SK-N-SH (cell line): ENCODE results near the gene F7.
"Not testable (repeated sequence)": the region's sequence is repeated elsewhere in the genome, so short reads cannot be mapped to it uniquely, and the experiment has no call there.

Experiments
- EZH2phosphoT487 ChIP-seq: fragments of 200-600 bp; sonication (generic); IDR thresholded peaks from 2 replicates; pipeline ENCODE4 v1.6.1; 2017; ENCODE audit warnings: low read depth, mixed run types, mild to moderate bottlenecking, antibody characterized with exemption, moderate library complexity, borderline replicate concordance
- JUND ChIP-seq: IDR thresholded peaks from 2 replicates; pipeline ENCODE4 v1.4.0; 2012
- MXI1 ChIP-seq: IDR thresholded peaks from 2 replicates; pipeline ENCODE4 v1.6.1; 2012; ENCODE audit warnings: mild to moderate bottlenecking, low read depth, low read length, improper control_type of control experiment
- NRF1 ChIP-seq: IDR thresholded peaks from 2 replicates; pipeline ENCODE4 v1.6.1; 2012; ENCODE audit warnings: low read depth, mild to moderate bottlenecking, low read length
- POLR2AphosphoS5 ChIP-seq: IDR thresholded peaks from 2 replicates; pipeline ENCODE4 v1.6.1; 2012; ENCODE audit warnings: low read depth, low read length
- TF ChIP-seq, protein P1 (sequence below): IDR thresholded peaks from 2 replicates; pipeline ENCODE4 v1.4.0; 2012; ENCODE audit warnings: low read depth, borderline replicate concordance

DNA sequence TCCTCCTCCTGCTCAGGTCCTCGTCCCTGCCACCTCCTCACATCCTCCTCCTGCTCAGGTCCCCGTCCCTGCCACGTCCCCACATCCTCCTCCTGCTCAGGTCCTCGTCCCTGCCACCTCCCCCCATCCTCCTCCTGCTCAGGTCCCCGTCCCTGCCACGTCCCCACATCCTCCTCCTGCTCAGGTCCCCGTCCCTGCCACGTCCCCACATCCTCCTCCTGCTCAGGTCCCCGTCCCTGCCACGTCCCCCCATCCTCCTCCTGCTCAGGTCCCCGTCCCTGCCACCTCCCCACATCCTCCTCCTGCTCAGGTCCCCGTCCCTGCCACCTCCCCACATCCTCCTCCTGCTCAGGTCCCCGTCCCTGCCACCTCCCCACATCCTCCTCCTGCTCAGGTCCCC, 56.4 kb downstream of the F7 start:
- not testable (repeated sequence) for TF ChIP-seq JUND, NRF1, POLR2AphosphoS5, MXI1, EZH2phosphoT487
- TF ChIP-seq, protein P1, sequence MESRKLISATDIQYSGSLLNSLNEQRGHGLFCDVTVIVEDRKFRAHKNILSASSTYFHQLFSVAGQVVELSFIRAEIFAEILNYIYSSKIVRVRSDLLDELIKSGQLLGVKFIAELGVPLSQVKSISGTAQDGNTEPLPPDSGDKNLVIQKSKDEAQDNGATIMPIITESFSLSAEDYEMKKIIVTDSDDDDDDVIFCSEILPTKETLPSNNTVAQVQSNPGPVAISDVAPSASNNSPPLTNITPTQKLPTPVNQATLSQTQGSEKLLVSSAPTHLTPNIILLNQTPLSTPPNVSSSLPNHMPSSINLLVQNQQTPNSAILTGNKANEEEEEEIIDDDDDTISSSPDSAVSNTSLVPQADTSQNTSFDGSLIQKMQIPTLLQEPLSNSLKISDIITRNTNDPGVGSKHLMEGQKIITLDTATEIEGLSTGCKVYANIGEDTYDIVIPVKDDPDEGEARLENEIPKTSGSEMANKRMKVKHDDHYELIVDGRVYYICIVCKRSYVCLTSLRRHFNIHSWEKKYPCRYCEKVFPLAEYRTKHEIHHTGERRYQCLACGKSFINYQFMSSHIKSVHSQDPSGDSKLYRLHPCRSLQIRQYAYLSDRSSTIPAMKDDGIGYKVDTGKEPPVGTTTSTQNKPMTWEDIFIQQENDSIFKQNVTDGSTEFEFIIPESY: not testable (repeated sequence)
